Right kidney (tissue), 1 donor: ENCODE data around the gene RELL1.
A peak's percentile ranks its signal among the peaks of the same experiment; 100 is the strongest.
"Not testable (repeated sequence)": the region's sequence is repeated elsewhere in the genome, so short reads cannot be mapped to it uniquely, and the experiment has no call there.

Source experiments
- DNase-seq: peaks from one replicate; pipeline ENCODE4 v3.0.0-alpha.2; 2016

RELL1 gene

GRCh38 chr4:37693450-37694190, 7.4 kb upstream of the RELL1 start:
- no peak for DNase-seq

- no peak for DNase-seq
Observed at GRCh38 chr4:37693030-37693429, 6.9 kb upstream of the RELL1 start.

GRCh38 chr4:37690976-37691375, 4.8 kb upstream of the RELL1 start:
- no peak for DNase-seq

- no peak for DNase-seq
Observed at GRCh38 chr4:37689353-37690095, 3.3 kb upstream of the RELL1 start.

- DNase-seq = no peak
Observed at GRCh38 chr4:37687681-37688080, 1.5 kb upstream of the RELL1 start.

GRCh38 chr4:37687194-37687562, 1.0 kb upstream of the RELL1 start:
- no peak for DNase-seq

GRCh38 chr4:37685823-37686372, 278 bp downstream of the RELL1 start:
- peak; percentile 97 for DNase-seq

- DNase-seq = no peak
Observed at GRCh38 chr4:37685161-37685822, 884 bp downstream of the RELL1 start.

GRCh38 chr4:37684154-37684553, 2.0 kb downstream of the RELL1 start:
- no peak for DNase-seq

GRCh38 chr4:37682701-37683401, 3.3 kb downstream of the RELL1 start:
- DNase-seq = no peak

GRCh38 chr4:37680089-37680488, 6.1 kb downstream of the RELL1 start:
- no peak for DNase-seq

GRCh38 chr4:37679301-37679700, 6.9 kb downstream of the RELL1 start:
- DNase-seq = no peak

- DNase-seq = no peak
Observed at GRCh38 chr4:37678624-37679023, 7.6 kb downstream of the RELL1 start.

GRCh38 chr4:37675587-37676290, 10.4 kb downstream of the RELL1 start:
- no peak for DNase-seq

GRCh38 chr4:37674439-37674838, 11.7 kb downstream of the RELL1 start:
- DNase-seq = no peak

GRCh38 chr4:37673538-37674192, 12.5 kb downstream of the RELL1 start:
- DNase-seq = no peak

GRCh38 chr4:37671072-37671471, 15.1 kb downstream of the RELL1 start:
- DNase-seq = no peak

GRCh38 chr4:37670249-37670648, 15.9 kb downstream of the RELL1 start:
- no peak for DNase-seq

- DNase-seq = not testable (repeated sequence)
Observed at GRCh38 chr4:37669124-37669523, 17.1 kb downstream of the RELL1 start.

- no peak for DNase-seq
Observed at GRCh38 chr4:37667197-37668100, 18.7 kb downstream of the RELL1 start.
